GM19351 (cell line): ENCODE data around the gene NAXE.
"Not testable (repeated sequence)": the region's sequence is repeated elsewhere in the genome, so short reads cannot be mapped to it uniquely, and the experiment has no call there.

Experiments used
- ATAC-seq: cut with Tn5 transposase; IDR thresholded peaks from one replicate; pipeline ENCODE4 v1.9.1; 2021; ENCODE audit warnings: mild to moderate bottlenecking, moderate library complexity; ENCODE audit not compliant: unreplicated experiment

NAXE gene

GRCh38 chr1:156591432-156592157 lies at the start of gene NAXE:
TSS of gene NAXE (plus strand) at chr1:156591776. CDS start at chr1:156591805, 29 bp downstream.
- ATAC-seq, result peak; percentile 86

GRCh38 chr1:156543066-156543465 lies 48.5 kb upstream of the NAXE start:
- no peak for ATAC-seq

GRCh38 chr1:156544592-156545102 lies 46.9 kb upstream of the NAXE start:
- no peak for ATAC-seq

- no peak for ATAC-seq
Measured at GRCh38 chr1:156546267-156546666, 45.3 kb upstream of the NAXE start.

- ATAC-seq, result no peak
Measured at GRCh38 chr1:156547434-156547833, 44.1 kb upstream of the NAXE start.

- ATAC-seq, result no peak
Measured at GRCh38 chr1:156547982-156548381, 43.6 kb upstream of the NAXE start.

GRCh38 chr1:156549390-156549789 lies 42.2 kb upstream of the NAXE start:
- no peak for ATAC-seq

- no peak for ATAC-seq
Measured at GRCh38 chr1:156549831-156550230, 41.7 kb upstream of the NAXE start.

GRCh38 chr1:156550346-156550745 lies 41.2 kb upstream of the NAXE start:
- ATAC-seq, result no peak

GRCh38 chr1:156551066-156551643 lies 40.4 kb upstream of the NAXE start:
- ATAC-seq, result no peak

GRCh38 chr1:156551869-156552268 lies 39.7 kb upstream of the NAXE start:
- no peak for ATAC-seq

GRCh38 chr1:156552518-156552917 lies 39.1 kb upstream of the NAXE start:
- ATAC-seq, result no peak

GRCh38 chr1:156552937-156553336 lies 38.6 kb upstream of the NAXE start:
- not testable (repeated sequence) for ATAC-seq

GRCh38 chr1:156553860-156554485 lies 37.6 kb upstream of the NAXE start:
- ATAC-seq, result no peak

- no peak for ATAC-seq
Measured at GRCh38 chr1:156554971-156555370, 36.6 kb upstream of the NAXE start.

GRCh38 chr1:156555715-156556114 lies 35.9 kb upstream of the NAXE start:
- no peak for ATAC-seq

- no peak for ATAC-seq
Measured at GRCh38 chr1:156556354-156556753, 35.2 kb upstream of the NAXE start.

- ATAC-seq, result no peak
Measured at GRCh38 chr1:156559086-156559796, 32.3 kb upstream of the NAXE start.

- ATAC-seq, result no peak
Measured at GRCh38 chr1:156559797-156560385, 31.7 kb upstream of the NAXE start.

GRCh38 chr1:156560585-156561163 lies 30.9 kb upstream of the NAXE start:
- ATAC-seq, result no peak

- ATAC-seq, result no peak
Measured at GRCh38 chr1:156565519-156565918, 26.1 kb upstream of the NAXE start.
